ENCODE results near the gene ARPC1A.
"Not testable (repeated sequence)": the region's sequence is repeated elsewhere in the genome, so short reads cannot be mapped to it uniquely, and the experiment has no call there.

The ARPC1A gene

DNA sequence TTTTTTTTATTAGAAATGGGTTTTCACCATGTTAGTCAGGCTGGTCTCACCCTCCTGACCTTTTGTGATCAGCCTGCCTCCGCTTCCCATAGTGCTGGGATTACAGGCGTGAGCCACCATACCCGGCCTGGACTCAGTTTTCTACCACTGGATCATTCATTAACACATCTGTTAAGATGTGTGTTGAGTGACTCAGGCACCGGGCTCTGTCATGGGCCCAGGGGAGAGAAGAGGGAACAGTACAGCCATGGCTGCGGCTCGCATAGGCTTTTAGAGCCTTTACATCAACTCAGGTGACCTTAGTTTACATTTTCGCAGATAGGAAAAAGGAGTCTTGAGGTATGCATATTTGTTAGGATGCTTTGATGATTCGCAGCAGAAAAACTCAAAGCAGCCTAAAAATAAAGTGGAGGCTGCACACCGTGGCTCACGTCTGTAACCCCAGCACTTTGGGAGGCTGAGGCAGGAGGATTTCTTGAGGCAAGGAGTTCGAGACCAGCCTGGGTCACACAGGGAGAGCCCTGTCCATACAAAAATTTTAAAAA, 45.8 kb downstream of the ARPC1A start:
- DNase-seq = no peak

GRCh38 chr7:99372275-99373090, 46.8 kb downstream of the ARPC1A start:
- DNase-seq = peak in 3 of 14 donors; percentile 10 to 16 (median 13)

GRCh38 chr7:99373091-99374066, 47.7 kb downstream of the ARPC1A start:
- DNase-seq = no peak

DNA sequence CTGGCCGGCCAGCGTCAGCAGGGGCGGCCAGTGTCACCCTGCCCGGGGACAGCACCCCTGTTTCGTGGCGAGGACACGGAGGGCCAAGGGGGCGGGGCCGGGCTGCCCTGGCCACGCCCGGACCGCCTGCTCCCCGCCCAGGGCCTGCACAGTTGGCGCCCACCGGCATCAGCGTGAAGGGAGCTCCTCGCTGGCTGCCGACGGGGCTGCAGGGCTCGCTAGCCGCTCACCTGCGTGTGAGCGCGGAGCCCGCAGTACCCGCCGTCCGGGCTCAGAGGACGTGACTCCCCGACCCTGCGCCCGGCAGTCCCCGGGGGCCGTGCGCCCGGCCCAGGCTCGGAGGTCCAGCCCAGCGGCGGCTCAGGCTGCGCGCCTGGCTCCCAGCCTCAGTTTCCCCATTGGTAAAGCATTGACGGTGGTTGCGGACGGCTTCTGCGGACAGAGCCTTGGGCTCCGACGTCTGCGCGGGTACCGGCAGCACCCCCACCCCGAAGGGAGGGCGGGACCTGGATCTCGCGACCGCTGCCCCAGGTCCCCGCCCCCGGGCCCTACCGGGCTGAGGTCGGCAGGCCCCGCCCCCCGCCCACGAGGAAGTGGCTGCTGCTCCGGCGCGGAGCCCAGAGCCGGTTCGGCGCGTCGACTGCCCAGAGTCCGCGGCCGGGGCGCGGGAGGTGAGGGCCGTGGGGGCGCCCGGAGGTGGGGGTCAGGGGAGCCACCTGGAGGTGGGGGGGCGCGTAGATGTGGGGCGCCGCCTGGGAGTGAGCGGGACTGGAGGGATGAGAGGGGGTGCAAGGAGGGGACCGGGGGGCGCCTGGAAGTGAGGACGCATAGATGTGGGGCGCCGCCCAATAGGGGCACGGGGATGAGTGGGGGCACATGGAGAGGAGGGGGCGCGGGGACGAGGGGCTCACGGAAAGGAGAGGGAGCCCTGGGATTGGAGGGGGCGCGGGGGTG, 48.7 kb downstream of the ARPC1A start, which contains the start of gene ARPC1B:
ARPC1B (plus strand) TSS at position 620 of the 954 bp plus-strand sequence. CDS start 10,985 bp downstream, outside the sequence.
- peak in 6 of 14 donors; percentile 15 to 61 (median 33) for DNase-seq

DNA sequence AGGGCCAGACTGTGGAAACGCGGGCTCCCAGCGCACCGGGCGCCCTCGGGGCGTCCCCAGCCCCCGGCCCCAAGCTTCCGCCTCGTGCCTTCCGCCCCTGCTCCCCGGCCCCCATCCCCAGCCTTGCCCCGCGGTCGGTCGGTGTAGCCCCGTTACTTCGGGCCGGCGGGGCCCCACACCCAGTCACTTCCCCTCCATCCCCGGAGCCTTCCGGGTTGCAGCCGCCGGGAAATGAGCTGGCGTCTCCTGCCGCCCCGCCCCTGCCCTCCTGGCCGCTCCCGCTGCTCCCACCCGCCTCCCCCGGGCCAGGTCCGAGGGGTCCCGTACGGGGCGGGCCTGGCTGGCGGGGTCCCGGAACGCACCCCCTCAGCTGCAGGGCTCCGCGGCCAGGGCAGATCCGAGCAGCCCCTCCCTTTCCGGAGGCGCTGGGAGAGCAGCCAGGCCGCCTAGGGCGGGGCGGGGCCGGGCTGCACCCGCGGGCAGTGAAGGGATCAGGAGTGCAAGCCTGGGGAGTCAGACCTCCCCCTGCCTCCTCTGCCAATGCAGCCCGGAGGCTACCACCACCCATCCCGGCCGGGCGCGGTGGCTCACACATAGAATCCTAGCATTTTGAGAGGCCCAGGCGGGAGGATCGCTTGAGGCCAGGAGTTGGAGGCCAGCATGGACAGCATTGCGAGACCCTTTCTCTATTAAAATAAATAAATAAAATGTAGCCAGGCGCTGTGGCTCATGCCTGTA, 49.5 kb downstream of the ARPC1A start:
- DNase-seq = peak in 12 of 14 donors; percentile 8 to 72 (median 34)

DNA sequence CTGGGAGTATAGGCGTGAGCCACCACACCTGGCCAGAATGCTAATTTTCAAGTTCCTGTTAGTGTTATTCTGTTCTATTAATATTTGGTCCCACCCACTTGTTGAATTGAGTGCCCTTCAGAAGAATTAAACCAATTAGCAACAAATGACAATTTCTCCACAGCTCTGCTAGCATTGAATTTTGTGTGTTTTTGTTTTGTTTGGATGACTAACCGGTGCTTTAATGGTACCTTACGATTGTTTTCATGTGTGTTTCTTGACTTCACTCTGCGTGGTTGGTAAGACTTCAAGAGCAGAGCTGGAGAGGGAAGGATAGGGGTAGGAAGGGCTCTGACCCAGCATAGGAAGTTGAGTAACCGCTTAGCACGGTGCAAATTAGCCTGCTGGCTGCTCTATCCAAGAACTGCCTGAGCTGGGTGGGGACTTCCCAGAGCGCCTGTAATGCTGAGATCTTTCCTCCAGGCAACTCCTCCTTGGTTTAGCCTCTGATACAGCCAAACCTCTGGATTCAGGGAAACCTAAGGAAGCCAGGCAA, 53.4 kb downstream of the ARPC1A start:
- DNase-seq = peak in 3 of 14 donors; percentile 7 to 12 (median 10)

GRCh38 chr7:99379693-99380031, 54.0 kb downstream of the ARPC1A start:
- DNase-seq = not testable (repeated sequence)

DNA sequence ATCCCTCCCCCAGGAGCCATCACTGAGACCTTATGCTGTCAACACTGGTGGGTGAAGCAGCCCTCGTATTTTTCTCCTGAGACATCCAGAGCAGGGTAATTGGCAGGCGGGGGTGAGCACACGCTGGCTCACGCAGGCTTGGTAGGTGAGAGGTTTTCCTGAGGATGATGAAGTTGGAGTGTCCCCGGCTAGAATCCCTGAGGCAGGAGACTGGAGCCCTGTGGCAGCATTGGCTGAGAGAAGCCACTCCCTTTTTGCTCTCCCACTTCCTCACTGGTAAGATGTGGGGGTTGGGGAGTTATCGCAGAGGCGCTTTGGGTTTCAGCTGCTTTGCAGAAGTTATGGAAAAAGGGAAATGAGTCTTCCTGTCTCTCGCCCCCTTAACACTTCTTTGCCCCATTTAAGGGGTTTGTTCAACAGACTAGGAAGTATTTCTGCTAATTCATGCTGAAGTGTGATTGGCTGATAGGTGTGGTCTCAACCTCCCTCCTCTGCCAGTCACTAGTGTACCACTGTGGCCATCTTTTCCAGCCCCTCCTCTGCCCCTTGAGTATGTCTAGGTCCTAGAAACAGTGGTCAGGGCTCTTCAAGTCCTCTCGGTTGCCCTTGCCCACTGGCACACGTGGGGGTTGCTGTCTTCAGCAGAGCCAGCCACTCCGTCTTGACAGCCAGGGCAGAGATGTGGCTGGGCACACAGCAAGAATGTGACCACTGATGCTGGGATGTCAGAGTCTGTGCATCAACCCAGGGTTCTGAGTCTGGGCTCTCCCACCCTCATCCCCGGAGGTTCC, 54.5 kb downstream of the ARPC1A start:
- peak in 7 of 14 donors; percentile 24 to 59 (median 45) for DNase-seq

DNA sequence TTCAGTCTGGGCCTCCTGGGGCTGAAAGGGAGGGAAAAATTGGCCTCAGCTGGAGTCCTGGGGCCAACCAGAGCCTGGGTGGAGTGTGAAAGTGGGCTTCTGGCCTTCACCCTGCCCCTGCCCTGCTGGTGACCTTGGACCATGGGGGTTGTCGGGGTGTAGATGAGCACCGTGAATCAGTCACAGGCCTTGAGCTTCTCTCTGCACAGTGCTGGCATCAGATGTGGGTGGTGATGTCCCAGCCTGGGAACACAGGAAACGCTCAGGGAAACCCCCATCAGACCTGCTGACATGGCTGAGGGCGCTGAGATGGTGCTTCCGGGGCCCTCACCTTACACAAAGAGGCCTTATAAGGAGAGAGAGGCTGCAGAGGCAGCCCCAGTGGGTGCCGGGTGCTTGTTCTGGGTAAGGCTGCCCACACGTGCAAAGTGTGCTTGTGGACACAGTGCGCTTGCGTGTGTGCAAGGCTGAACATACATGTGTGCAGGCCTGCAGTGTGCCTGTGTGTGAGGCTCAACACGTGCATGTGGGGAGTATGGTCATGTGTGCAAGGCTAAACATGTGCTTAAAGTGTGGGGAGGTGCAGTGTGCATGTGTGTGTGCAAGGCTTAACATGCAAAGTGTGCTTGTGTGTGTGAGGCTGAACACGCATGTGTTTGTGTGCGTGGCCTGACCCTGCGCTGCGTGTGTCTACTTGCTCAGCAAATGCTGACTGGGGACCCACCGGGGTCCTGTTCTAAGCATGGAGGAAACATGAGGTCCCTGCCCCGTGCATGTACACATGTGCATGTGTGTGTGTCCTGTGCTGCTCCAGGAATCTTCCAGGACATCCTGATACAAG, 55.3 kb downstream of the ARPC1A start:
- DNase-seq = no peak

DNA sequence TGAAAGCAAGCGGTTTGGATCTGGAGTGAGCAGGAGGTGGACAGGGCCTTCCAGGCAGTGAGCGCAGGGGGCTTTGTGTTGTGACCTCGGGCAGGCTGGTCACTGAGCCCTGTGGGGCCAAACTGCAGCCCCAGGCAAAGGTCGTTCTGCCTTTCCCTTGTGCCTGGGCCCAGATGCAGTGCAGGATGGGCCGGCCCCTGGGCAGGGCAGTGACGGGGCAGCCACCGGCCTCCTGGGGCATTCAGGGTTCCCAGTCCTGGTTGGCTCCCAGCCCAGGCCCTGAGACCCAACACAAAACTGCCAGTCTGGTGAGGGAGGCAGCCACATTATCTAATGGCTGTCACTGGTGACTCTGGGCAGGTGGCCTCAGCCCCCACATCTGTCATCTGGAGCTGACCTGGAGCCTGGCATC, 56.0 kb downstream of the ARPC1A start:
- DNase-seq = no peak

DNA sequence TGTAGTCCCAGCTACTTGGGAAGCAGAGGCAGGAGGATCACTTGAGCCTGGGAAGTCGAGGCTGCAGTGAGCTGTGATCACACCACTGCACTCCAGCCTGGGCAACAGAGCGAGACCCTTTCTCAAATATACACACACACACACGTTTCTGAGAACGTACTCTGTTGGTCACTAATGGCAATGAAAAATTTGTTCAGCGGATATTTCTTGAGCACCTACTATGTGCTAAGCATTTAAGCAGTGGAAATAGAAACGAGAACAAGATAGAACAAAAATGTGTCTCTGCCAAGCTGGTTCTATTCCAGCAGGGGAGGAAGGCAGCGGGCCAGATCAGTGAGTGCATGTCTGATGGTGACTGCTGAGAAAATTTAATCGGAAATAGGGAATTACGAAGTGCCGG, 57.5 kb downstream of the ARPC1A start:
- DNase-seq = no peak

- DNase-seq = no peak
Observed at GRCh38 chr7:99383791-99384370, 58.2 kb downstream of the ARPC1A start.

GRCh38 chr7:99384523-99384922, 58.8 kb downstream of the ARPC1A start:
- no peak for DNase-seq

- DNase-seq = no peak
Observed at GRCh38 chr7:99385564-99385963, 59.9 kb downstream of the ARPC1A start.

DNA sequence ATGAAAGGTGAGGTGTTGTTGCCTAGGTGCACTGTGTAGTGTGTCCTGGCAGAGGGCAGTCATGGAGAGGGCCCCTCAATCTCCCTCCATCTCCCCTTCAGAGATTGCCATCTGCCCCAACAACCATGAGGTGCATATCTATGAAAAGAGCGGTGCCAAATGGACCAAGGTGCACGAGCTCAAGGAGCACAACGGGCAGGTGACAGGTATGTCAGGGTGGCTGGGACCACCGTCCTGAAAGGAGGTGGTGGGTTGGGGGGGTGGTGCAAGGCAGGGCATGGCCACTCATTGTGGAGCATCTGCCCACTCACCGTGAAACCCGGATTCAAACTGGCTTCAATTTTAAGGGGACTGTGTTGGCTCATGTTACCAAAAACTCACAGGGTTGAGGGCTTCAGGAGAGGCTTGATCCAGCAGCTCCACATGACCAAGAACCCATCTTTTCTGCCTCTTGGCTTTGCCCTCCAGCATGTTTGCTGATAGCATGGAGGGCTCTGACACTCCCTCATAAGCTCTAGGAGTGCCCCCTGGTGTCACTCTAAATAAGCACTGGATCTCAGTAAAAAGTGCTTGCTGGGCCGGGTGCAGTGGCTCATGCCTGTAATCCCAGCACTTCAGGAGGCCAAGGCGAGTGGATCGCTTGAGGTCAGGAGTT, 61.0 kb downstream of the ARPC1A start:
- DNase-seq = no peak

- not testable (repeated sequence) for DNase-seq
Observed at GRCh38 chr7:99387239-99387635, 61.5 kb downstream of the ARPC1A start.

DNA sequence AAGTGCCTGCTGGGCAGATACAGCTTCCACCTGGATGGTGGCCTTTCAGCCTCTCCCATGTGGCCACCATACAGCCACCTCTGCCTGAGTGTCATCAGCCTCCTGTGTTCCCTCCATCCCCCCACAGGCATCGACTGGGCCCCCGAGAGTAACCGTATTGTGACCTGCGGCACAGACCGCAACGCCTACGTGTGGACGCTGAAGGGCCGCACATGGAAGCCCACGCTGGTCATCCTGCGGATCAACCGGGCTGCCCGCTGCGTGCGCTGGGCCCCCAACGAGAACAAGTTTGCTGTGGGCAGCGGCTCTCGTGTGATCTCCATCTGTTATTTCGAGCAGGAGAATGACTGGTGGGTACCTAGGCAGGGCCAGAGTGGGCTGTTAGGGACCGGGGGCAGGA, 62.2 kb downstream of the ARPC1A start:
- DNase-seq = no peak

GRCh38 chr7:99389772-99390171, 64.1 kb downstream of the ARPC1A start:
- no peak for DNase-seq
